Fibroblast of lung (primary cell): ENCODE measurements around the gene SH3RF1.

Experiments used
- CTCF ChIP-seq, 2 donors: IDR thresholded peaks in 1 of 2; conservative IDR thresholded peaks in 1 of 2; 1 replicate in 1 of 2; 2 replicates in 1 of 2; pipeline ENCODE4 v1.5.1; 2011 to 2012; ENCODE audit warnings: low read length in 2 of 2, control low read depth in 1 of 2, inconsistent platforms in 1 of 2, low read depth in 1 of 2, mild to moderate bottlenecking in 1 of 2
- EZH2 ChIP-seq: IDR thresholded peaks from 2 replicates; pipeline ENCODE4 v1.5.1; 2012; ENCODE audit warnings: low read length, control low read depth, mild to moderate bottlenecking; ENCODE audit errors: missing control alignments

GRCh38 chr4:169124661-169125060 lies 146.1 kb downstream of the SH3RF1 start:
- no peak for TF ChIP-seq EZH2
- no peak for TF ChIP-seq CTCF (conservative IDR thresholded peaks at IDR 0.05 in 1 of 2, IDR thresholded peaks at IDR 0.05 in 1 of 2; ENCODE audit: low read depth in 1 of 2, low read length in 2 of 2)
